BE2C (cell line): Measurements from ENCODE around the gene F2R.

Experiments used
- DNase-seq: peaks from one replicate; pipeline ENCODE4 v3.0.0-alpha.2; 2020
- H3K27me3 ChIP-seq: fragments of 250-450 bp; sonication (Bioruptor Pico); 2 replicates; pipeline ENCODE4 v1.5.1; 2020; ENCODE audit warnings: mild to moderate bottlenecking
- H3K36me3 ChIP-seq: fragments of 250-450 bp; sonication (Bioruptor Pico); 2 replicates; pipeline ENCODE4 v1.5.1; 2020; ENCODE audit warnings: mild to moderate bottlenecking
- H3K4me1 ChIP-seq: fragments of 250-450 bp; sonication (Bioruptor Pico); 2 replicates; pipeline ENCODE4 v1.5.1; 2020
- H3K4me3 ChIP-seq: 2 replicates; pipeline ENCODE4 v1.5.1; 2011; ENCODE audit warnings: low read depth, low read length
- H3K9me3 ChIP-seq: fragments of 250-450 bp; sonication (Bioruptor Pico); 2 replicates; pipeline ENCODE4 v1.5.1; 2020
- TF ChIP-seq, protein P1 (sequence below): IDR thresholded peaks from 2 replicates; pipeline ENCODE4 v1.5.1; 2012; ENCODE audit warnings: mild to moderate bottlenecking, low read depth, low read length

F2R gene

DNA sequence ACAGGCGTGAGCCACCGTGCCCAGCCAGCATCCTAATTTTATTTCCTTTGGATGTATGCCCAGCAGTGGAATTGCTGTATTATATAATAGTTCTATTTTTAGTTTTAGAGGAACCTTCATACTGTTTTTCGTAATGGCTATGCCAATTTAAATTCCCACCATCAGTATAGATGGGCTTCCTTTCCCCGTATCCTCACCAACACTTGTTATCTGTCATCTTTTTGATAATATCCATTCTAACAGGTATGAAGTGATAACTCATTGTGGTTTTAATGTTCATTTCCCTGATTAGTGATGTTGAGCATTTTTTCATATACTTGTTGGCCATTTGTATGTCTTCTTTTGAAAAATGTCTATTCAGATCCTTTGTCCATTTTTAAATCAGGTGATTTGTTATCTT is 13.0 kb downstream of the F2R start:
- peaks cover 10% of the 10 kb centered on the region for H3K27me3 ChIP-seq
- no peaks in the 10 kb centered on the region for H3K36me3 ChIP-seq
- no peaks in the 10 kb centered on the region for H3K9me3 ChIP-seq
- no peak overlapping the region for H3K4me3 ChIP-seq
- DNase-seq = no peak
- TF ChIP-seq, protein P1, sequence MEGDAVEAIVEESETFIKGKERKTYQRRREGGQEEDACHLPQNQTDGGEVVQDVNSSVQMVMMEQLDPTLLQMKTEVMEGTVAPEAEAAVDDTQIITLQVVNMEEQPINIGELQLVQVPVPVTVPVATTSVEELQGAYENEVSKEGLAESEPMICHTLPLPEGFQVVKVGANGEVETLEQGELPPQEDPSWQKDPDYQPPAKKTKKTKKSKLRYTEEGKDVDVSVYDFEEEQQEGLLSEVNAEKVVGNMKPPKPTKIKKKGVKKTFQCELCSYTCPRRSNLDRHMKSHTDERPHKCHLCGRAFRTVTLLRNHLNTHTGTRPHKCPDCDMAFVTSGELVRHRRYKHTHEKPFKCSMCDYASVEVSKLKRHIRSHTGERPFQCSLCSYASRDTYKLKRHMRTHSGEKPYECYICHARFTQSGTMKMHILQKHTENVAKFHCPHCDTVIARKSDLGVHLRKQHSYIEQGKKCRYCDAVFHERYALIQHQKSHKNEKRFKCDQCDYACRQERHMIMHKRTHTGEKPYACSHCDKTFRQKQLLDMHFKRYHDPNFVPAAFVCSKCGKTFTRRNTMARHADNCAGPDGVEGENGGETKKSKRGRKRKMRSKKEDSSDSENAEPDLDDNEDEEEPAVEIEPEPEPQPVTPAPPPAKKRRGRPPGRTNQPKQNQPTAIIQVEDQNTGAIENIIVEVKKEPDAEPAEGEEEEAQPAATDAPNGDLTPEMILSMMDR = no peak
- no peaks in the 10 kb centered on the region for H3K4me1 ChIP-seq

DNA sequence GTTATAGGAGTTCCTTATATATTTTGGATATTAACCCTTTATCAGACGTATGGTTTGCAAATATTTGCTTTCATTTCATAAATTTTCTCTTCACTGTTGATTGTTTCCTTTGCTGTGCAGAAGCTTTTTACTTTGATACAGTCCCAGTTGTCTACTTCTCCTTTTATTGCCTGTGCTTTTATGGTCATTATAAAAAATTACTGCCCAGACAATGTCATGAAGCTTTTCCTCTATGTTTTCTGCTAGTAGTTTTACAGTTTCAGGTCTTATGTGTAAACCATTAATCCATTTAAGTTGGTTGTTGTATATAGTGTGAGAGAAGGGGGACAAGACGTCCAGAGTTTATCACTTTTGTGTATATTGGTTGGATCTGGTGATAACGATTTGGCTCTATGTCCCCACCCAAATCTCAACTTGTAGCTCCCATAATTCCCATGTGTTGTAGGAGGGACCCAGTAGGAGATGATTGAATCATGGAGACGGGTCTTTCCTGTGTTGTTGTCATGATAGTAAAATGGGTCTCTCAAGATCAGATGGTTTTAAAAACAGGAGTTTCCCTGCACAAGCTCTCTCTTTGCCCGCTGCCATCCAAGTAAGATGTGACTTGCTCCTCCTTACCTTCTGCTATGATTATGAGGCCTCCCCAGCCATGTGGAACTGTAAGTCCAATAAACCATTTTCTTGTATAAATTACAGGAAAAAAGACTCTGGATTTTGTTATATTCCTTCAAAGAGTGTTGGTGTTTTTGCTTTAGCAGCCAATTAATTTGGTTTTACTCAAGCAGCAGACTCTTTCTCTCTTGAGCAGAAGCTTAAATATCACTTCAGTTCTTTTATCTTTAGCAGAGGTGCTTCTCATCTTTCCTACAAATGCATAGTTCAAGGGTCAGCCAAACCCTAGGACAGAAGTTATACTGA is 13.7 kb downstream of the F2R start:
- H3K4me3 ChIP-seq = no peak overlapping the region
- peaks cover 8% of the 10 kb centered on the region for H3K27me3 ChIP-seq
- no peaks in the 10 kb centered on the region for H3K36me3 ChIP-seq
- no peaks in the 10 kb centered on the region for H3K4me1 ChIP-seq
- DNase-seq = no peak
- TF ChIP-seq, protein P1 = no peak
- no peaks in the 10 kb centered on the region for H3K9me3 ChIP-seq

DNA sequence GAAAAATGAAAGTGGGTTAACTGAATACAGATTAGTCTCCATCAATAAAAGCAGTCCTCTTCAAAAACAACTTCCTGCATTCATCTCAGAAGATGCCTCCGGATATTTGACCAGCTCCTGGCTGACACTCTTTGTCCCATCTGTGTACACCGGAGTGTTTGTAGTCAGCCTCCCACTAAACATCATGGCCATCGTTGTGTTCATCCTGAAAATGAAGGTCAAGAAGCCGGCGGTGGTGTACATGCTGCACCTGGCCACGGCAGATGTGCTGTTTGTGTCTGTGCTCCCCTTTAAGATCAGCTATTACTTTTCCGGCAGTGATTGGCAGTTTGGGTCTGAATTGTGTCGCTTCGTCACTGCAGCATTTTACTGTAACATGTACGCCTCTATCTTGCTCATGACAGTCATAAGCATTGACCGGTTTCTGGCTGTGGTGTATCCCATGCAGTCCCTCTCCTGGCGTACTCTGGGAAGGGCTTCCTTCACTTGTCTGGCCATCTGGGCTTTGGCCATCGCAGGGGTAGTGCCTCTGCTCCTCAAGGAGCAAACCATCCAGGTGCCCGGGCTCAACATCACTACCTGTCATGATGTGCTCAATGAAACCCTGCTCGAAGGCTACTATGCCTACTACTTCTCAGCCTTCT is 16.6 kb downstream of the F2R start:
- no peaks in the 10 kb centered on the region for H3K9me3 ChIP-seq
- no peak for DNase-seq
- TF ChIP-seq, protein P1 = no peak
- H3K36me3 ChIP-seq = no peaks in the 10 kb centered on the region
- no peaks in the 10 kb centered on the region for H3K4me1 ChIP-seq
- peaks cover 7% of the 10 kb centered on the region; the same call in 1 of the 2 replicates for H3K27me3 ChIP-seq
- H3K4me3 ChIP-seq = no peak overlapping the region

DNA sequence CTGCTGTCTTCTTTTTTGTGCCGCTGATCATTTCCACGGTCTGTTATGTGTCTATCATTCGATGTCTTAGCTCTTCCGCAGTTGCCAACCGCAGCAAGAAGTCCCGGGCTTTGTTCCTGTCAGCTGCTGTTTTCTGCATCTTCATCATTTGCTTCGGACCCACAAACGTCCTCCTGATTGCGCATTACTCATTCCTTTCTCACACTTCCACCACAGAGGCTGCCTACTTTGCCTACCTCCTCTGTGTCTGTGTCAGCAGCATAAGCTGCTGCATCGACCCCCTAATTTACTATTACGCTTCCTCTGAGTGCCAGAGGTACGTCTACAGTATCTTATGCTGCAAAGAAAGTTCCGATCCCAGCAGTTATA is 17.1 kb downstream of the F2R start:
- no peaks in the 10 kb centered on the region for H3K9me3 ChIP-seq
- TF ChIP-seq, protein P1 = no peak
- peaks cover 7% of the 10 kb centered on the region; the same call in 1 of the 2 replicates for H3K27me3 ChIP-seq
- H3K4me3 ChIP-seq = no peak overlapping the region
- H3K36me3 ChIP-seq = no peaks in the 10 kb centered on the region
- H3K4me1 ChIP-seq = no peaks in the 10 kb centered on the region
- no peak for DNase-seq

DNA sequence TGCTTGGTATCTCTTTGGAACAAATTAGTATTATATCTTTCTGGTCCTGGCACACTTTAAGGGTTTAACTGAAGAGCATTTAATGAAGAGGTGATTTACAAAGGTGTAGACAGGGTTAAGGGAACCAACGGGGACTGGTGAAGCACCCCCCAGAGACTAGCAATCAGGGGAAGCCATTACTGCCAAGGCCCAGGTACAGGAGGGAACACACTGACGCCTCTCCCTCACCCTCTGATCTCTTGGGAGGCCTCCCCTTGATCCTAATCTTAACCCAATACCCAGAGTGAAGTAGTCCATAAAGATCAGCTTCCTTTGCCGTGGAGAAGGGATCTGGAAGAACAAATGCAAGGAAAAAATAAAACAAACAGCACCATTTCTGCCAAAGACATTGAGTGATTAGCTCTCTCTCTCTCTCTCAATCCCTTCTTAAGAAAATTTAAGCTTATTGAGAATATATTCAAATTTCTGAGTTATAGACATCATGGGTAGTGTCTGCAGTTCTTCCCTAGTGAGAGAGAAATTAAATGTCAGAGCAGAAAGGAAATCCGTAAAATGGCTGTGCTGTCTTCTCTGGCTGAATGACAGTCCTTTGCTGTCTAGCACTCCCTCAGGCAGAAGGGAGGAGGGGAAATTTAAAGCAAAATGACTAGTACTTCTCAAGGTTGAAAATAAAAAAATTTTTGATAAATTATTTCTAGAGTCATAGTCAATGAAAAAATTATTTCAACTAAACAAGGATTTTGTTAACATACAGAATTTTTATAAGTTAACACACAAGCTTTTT is 20.0 kb downstream of the F2R start:
- H3K4me3 ChIP-seq = no peak overlapping the region
- H3K27me3 ChIP-seq = peaks cover 7% of the 10 kb centered on the region; the same call in 1 of the 2 replicates
- H3K36me3 ChIP-seq = no peaks in the 10 kb centered on the region
- H3K9me3 ChIP-seq = no peaks in the 10 kb centered on the region
- no peaks in the 10 kb centered on the region for H3K4me1 ChIP-seq
- TF ChIP-seq, protein P1 = no peak
- no peak for DNase-seq
